Measurements from ENCODE around the gene TRAF6.
"Not testable (repeated sequence)": the region's sequence is repeated elsewhere in the genome, so short reads cannot be mapped to it uniquely, and the experiment has no call there.

Gene TRAF6

DNA sequence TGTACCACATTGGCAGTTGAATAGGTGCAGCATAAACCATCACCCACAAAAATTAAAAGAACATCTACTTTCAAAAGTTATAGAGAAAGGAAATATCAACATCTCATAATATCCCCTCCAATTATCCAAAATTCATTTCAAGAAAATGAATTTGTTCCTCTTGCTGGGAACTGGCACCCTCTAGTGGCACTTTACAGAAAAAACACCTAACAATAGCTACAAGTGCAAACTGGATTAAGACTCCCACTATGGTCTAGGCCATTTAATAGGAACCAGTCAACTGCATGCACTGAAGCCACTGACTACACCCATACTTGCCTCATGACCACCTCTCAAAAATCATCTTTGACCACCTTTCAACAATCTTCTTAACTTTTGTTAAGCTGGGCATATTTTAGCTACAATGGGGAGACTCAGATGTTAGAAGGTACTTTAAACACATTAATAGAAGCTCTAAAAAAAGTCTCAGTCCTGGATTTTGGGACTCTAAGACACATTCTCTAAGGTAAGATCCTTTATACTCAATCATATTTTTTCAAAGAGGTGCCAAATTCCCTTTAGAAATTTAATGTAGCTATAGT is 17.3 kb downstream of the TRAF6 start:
- no peak for DNase-seq

DNA sequence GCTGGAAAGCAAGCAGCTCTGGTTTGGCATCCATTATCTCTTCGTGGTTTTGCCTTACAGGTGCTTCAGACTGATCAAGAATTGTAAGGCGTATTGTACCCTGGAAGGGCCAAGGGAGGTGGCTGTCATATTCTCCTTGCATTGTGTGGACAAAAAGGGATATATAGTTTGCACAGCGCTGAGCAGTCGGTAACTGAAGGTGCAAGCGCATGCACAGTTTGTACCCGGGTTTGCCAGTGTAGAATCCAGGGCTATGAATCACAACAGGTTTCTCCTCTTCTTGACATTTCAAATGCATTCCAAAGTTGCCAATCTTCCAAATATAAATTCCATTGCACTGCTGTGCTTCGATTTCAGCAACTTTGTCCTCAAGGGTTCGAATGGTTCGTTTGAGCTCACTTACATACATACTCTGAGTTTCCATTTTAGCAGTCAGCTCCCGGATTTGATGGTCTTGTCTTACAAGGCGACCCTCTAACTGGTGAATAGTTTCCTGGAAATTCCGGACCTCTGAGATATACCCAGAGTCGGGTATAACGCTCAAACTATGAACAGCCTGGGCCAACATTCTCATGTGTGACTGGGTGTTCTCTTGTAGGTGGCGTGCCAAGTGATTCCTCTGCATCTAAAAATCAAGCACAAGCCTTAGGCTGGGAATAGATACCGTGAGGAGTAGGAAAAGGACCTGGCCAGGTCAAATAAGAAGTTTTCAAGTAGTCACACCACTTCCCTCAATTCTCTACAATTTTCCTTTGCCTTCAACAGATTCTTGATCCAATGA is 19.9 kb downstream of the TRAF6 start:
- DNase-seq = no peak

- DNase-seq = no peak
Observed at GRCh38 chr11:36488096-36488495, 22.0 kb downstream of the TRAF6 start.

GRCh38 chr11:36487619-36488018 is 22.5 kb downstream of the TRAF6 start:
- DNase-seq = no peak

- no peak for DNase-seq
Observed at GRCh38 chr11:36485298-36486002, 24.6 kb downstream of the TRAF6 start.

DNA sequence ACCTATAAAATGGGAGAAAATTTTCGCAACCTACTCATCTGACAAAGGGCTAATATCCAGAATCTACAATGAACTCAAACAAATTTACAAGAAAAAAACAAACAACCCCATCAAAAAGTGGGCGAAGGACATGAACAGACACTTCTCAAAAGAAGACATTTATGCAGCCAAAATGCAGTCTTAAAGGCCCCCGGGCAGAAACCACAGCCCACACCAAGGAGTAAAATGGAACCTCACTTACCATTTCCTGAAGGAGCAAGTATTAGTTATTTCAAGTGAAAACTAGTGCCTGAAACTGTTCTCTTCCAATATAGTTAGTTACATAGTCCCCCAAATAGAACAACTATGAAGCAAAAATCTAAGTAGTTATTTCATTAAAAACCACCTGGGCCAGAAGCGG is 27.0 kb downstream of the TRAF6 start:
- DNase-seq = not testable (repeated sequence)

DNA sequence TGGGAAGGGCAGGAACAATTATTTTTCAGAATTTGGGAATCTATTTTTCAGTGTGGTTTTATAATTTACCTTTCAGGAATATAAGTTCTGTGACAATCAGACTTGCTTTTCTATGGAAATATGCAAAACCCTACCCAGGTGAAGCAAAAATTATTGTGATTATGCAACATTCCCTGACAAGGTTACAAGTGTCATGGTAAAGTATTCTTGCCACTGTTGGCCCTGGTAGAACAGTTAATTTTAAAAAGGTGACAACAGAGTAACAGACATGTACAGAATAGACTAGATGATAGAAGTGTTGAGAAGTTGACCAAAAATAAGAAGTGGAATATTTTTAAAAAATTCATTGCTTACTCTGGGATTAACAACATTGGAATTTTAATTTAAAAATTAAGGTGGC is 29.2 kb downstream of the TRAF6 start:
- DNase-seq = no peak

GRCh38 chr11:36478700-36479329 is 31.3 kb downstream of the TRAF6 start:
- no peak for DNase-seq

DNA sequence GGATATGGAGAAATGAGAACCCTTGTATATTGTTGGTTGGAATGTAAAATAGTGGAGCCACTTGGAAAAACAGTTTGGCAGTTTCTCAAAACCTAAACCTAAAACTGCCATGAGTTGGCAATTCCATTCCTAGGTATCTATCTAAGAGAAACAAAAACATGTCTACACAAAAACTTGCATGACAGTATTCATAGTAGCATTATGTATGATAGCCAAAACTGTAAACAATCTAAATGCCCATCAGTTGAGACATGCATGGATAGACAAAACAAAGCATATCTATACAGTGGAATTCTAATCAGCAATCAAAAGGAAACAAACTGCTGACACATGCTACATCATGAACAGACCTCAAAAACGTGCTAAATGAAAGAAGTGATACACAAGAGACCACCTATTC is 34.9 kb downstream of the TRAF6 start:
- no peak for DNase-seq

- no peak for DNase-seq
Observed at GRCh38 chr11:36471577-36471976, 38.5 kb downstream of the TRAF6 start.

- no peak for DNase-seq
Observed at GRCh38 chr11:36469881-36470802, 39.9 kb downstream of the TRAF6 start.

- no peak for DNase-seq
Observed at GRCh38 chr11:36469063-36469462, 41.0 kb downstream of the TRAF6 start.

GRCh38 chr11:36467916-36468315 is 42.2 kb downstream of the TRAF6 start:
- DNase-seq = no peak

DNA sequence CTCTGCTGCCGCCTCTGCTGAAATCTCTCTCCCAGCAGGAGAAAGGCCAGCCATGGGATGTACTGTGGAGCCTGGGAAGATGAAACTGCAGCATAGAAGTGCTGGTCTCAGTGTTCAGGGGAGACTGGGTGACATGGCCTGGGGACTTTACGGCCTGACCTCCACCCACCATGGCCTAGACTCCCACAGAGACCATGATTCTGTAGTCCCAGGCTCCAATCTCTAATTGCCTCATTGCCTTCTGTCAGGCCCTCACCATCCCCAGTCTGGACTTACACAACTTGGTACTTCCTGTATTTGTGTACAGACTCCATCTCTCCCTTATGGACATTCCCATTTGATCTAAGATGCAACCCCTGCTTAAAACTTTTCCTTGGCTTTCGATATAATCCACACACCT is 43.1 kb downstream of the TRAF6 start:
- no peak for DNase-seq

- no peak for DNase-seq
Observed at GRCh38 chr11:36465449-36466163, 44.5 kb downstream of the TRAF6 start.

DNA sequence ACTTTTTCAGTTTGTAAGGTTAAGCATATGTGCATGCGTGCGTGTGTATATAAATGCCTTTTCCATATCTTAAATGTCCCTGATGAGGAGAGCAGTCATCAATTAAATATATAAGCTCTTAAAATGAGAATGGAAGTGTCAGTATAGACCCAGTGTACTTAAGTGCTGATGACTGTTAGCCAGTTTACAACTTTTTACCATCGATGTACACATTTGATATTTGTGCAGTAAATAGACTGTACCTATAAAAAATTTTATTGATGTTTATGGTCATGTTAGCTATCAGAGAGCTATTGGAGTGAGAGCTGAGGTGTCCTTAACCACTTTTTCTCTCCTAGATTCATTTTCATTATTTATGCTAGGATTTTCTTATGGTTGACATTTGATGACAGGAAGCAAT is 45.4 kb downstream of the TRAF6 start:
- no peak for DNase-seq

- no peak for DNase-seq
Observed at GRCh38 chr11:36463781-36464180, 46.3 kb downstream of the TRAF6 start.

- DNase-seq = no peak
Observed at GRCh38 chr11:36462321-36462720, 47.8 kb downstream of the TRAF6 start.

GRCh38 chr11:36460220-36460619 is 49.9 kb downstream of the TRAF6 start:
- no peak for DNase-seq

GRCh38 chr11:36459046-36459445 is 51.0 kb downstream of the TRAF6 start:
- DNase-seq = no peak

- no peak for DNase-seq
Observed at GRCh38 chr11:36458129-36458915, 51.8 kb downstream of the TRAF6 start.

Measured in amniotic stem cell (primary cell).